Stimulated activated naive B cell treated with anti-CD40 and anti-IgM and Interleukin-4, amounts not matched to agents 10 μg/mL and 1 μg/mL and 100 μg/mL, for 72 hours (primary cell): ENCODE results near the gene ARV1.
"Not testable (repeated sequence)": the region's sequence is repeated elsewhere in the genome, so short reads cannot be mapped to it uniquely, and the experiment has no call there.

Experiments
- ATAC-seq, 2 donors: fragments of 150-1000 bp; cut with Tn5 transposase; replicated peaks; 2 replicates each; pipeline ENCODE4 v1.10.0; 2021; ENCODE audit warnings: moderate library complexity in 1 of 2
- DNase-seq: peaks from one replicate; pipeline ENCODE4 v3.0.0; 2021
- H3K27ac Mint-ChIP-seq: one replicate; pipeline ENCODE4 v1.8.0; 2022; ENCODE audit warnings: mild to moderate bottlenecking, mixed read lengths
- H3K27me3 Mint-ChIP-seq, 2 donors: one replicate each; pipeline ENCODE4 v1.8.0; 2022; ENCODE audit warnings: mixed read lengths in 2 of 2
- H3K36me3 Mint-ChIP-seq, 2 donors: one replicate each; pipeline ENCODE4 v1.8.0; 2022; ENCODE audit warnings: mixed read lengths in 2 of 2, mild to moderate bottlenecking in 1 of 2
- H3K4me1 Mint-ChIP-seq, 2 donors: one replicate each; pipeline ENCODE4 v1.8.0; 2022; ENCODE audit warnings: mixed read lengths in 2 of 2, mild to moderate bottlenecking in 1 of 2
- H3K4me3 Mint-ChIP-seq, 2 donors: one replicate each; pipeline ENCODE4 v1.8.0; 2022; ENCODE audit warnings: mild to moderate bottlenecking in 2 of 2, mixed read lengths in 2 of 2, moderate library complexity in 1 of 2
- H3K9me3 Mint-ChIP-seq, 2 donors: one replicate each; pipeline ENCODE4 v1.8.0; 2022; ENCODE audit warnings: mixed read lengths in 2 of 2, mild to moderate bottlenecking in 1 of 2

ARV1 gene

DNA sequence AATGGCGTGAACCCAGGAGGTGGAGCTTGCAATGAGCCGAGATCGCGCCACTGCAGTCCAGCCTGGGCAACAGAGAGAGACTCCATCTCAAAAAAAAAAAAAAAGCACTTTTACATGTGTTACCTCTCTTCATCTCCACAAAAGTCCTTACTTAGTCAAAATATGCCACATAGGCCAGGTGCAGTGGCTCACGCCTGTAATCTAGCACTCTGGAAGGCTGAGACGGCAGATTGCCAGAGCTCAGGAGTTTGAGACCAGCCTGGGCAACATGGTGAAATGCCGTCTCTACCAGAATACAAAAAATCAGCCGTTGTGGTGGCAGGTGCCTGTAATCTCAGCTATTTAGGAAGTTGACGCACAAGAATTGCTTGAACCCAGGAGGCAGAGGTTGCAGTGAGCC is 69.5 kb downstream of the ARV1 start:
- H3K36me3 Mint-ChIP-seq, H3K4me3 Mint-ChIP-seq, DNase-seq, H3K9me3 Mint-ChIP-seq, H3K27ac Mint-ChIP-seq, ATAC-seq: not testable (repeated sequence)
- Mint-ChIP-seq H3K4me1 (peaks cover 6 to 10% of the 10 kb centered on the region in 2 donors), H3K27me3 (peaks cover 11 to 31% of the 10 kb centered on the region in 2 donors)

DNA sequence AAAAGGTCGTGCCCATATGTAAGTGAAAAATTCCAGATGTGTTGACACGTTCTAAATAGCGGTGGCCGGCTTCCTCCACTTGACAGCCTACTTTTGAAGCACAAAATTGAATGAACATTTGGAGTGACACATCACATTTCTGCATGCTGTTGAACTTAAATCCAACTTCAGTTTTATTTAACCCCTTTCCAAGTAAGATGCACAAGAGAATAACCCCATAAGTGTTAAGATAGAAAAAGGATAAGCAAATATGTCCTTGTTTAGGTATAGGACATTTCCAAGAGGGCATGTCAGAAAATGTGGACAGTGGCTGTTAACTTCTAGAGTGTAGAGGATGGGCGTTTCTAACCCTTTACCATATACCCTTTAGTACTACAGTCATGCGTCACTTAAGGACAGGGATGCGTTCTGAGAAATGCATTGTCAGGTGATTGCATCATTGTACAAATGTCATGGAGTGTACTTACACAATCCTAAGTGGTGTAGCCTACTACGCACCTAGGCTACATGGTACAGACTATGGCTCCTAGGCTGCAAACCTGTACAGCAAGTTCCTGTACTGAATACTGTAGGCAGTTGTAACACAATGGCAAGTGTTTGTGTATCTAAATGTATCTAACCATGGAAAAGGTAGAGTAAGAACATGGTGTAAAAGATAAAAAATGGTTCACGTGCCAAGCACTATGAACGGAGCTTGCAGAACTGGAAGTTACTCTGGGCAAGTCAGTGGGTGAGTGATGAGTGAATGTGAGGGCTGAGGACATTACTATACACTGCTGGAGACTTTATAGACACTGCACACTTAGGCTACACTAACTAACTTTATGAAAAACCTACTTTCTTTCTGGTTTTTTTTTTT is 70.5 kb downstream of the ARV1 start:
- Mint-ChIP-seq H3K9me3 (peaks cover 5 to 7% of the 10 kb centered on the region in 2 donors), H3K27me3 (peaks cover 11 to 31% of the 10 kb centered on the region in 2 donors), H3K27ac (no peak overlapping the region), H3K4me1 (peaks cover 13 to 18% of the 10 kb centered on the region in 2 donors), H3K36me3 (no peaks in the 10 kb centered on the region), H3K4me3 (no peak overlapping the region)
- ATAC-seq, result no peak
- DNase-seq, result no peak
